ENCODE data around the gene GDPD4.

The GDPD4 gene

DNA sequence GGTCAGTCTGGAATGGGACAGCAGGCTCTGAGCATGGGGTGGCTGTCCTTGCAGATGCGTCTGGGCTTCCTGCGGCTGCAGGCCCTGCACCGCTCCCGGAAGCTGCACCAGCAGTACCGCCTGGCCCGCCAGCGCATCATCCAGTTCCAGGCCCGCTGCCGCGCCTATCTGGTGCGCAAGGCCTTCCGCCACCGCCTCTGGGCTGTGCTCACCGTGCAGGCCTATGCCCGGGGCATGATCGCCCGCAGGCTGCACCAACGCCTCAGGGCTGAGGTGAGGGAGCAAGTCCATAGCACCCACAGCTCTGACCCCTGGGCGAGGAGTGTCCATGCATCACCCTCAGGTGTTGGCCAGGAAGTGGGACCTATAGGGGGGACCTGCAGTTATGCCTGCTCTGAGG lies 121.8 kb downstream of the GDPD4 start:
- TF ChIP-seq JUND (IDR thresholded peaks at IDR 0.05; ENCODE audit: low read depth): no peak
- in situ Hi-C loops (cut with HindIII; ENCODE audit: low pct_unique_long_range_greater_than_20kb, low sequenced_read_pairs): no loop called here
- no peak for DNase-seq (ENCODE audit: low read depth in 1 of 2, low spot score in 1 of 2)

DNA sequence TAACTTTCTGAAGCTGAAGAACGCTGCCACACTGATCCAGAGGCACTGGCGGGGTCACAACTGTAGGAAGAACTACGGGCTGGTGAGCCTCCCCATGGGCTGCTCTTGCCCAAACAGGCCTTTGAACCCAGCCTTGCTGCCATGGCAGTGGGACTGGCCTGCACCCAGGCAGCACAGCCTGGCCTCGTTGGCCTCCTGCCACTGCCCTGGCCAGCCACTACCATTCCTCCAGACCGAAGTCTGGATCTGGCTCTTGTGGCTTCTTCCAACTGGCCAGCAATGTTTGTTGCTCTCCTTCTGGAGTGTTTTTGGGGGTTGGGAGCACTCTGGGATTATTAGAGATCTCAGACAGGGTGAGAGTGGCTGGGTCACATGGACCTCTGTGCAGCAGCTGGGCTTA lies 122.4 kb downstream of the GDPD4 start:
- in situ Hi-C loops (cut with HindIII; ENCODE audit: low pct_unique_long_range_greater_than_20kb, low sequenced_read_pairs): no loop called here
- TF ChIP-seq JUND (IDR thresholded peaks at IDR 0.05; ENCODE audit: low read depth): no peak
- no peak for DNase-seq (ENCODE audit: low read depth in 1 of 2, low spot score in 1 of 2)

DNA sequence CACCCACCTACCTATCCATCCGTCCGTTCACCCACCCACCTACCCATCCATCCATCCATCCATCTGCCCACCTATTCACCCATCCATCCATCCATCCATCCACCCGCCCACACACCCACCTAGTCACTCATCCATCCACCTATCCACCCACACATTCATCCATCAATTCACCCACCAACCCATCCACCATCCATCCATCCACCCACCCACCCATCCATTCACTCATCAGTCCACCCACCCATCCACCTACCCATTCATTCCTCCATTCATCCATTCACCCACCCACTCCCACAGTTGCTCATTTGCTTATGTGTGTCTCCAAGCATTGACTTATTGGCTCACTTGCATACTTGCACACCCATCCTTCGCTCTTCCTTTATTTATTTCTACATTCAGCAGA lies 123.3 kb downstream of the GDPD4 start:
- no peak for DNase-seq (ENCODE audit: low read depth in 1 of 2, low spot score in 1 of 2)
- in situ Hi-C loops (cut with HindIII; ENCODE audit: low pct_unique_long_range_greater_than_20kb, low sequenced_read_pairs): no loop called here
- no peak for TF ChIP-seq JUND (IDR thresholded peaks at IDR 0.05; ENCODE audit: low read depth)

DNA sequence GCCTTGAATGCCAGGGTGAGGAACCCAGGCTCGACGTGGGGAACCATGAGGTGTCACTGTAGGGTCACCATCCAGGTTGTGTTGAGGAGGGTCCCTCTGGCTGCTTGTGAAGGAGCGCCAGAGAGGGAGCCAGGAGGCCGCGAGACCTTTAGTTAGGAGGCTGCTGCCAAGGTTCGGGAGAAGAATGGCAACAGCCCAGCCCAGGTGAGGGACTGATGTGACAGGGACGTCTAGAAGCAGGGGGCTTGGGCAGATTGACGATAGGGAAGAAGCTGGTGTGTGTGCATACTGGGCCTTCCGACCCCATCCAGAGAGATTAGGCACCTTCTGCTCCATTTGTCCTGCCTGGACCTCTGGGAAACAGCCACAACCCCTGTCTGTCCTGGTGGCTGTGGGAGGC lies 124.5 kb downstream of the GDPD4 start:
- TF ChIP-seq JUND (IDR thresholded peaks at IDR 0.05; ENCODE audit: low read depth): no peak
- no peak for DNase-seq (ENCODE audit: low read depth in 1 of 2, low spot score in 1 of 2)
- in situ Hi-C loops (cut with HindIII; ENCODE audit: low pct_unique_long_range_greater_than_20kb, low sequenced_read_pairs): no loop called here

DNA sequence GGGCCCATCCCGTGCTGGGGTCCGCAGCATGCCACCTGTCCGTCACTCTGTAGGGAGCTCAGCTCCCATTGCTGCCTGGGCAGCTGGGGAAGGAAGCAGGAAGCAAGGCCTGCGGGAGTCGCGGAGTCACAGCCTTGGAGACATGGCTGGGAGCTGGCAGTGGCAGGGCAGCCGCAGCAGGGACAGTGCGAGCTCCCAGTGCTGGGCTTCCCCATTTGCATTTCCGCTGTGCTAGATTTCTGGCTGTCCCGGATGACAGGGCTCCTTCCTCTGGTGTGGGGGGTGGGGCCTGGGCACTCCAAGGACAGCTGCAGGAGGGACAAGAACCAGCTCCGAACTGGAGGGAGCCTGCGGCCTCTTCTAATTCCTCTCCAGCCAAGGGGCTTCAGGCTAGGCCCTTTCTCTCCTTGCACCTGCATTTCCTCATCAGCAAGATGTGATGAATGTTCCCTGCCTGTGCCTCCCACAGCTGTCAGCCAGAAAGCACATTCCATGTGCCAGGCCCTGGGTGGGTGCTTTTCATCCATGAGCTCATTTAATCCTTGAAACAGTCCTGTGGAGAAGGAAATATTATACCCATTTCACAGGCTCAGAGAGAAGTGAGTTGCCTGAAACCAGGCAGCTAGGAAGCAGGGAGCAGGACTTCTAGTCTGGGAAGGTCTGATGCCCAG lies 125.5 kb downstream of the GDPD4 start:
- in situ Hi-C loops (cut with HindIII; ENCODE audit: low pct_unique_long_range_greater_than_20kb, low sequenced_read_pairs): no loop called here
- DNase-seq (ENCODE audit: low read depth in 1 of 2, low spot score in 1 of 2): no peak
- no peak for TF ChIP-seq JUND (IDR thresholded peaks at IDR 0.05; ENCODE audit: low read depth)

DNA sequence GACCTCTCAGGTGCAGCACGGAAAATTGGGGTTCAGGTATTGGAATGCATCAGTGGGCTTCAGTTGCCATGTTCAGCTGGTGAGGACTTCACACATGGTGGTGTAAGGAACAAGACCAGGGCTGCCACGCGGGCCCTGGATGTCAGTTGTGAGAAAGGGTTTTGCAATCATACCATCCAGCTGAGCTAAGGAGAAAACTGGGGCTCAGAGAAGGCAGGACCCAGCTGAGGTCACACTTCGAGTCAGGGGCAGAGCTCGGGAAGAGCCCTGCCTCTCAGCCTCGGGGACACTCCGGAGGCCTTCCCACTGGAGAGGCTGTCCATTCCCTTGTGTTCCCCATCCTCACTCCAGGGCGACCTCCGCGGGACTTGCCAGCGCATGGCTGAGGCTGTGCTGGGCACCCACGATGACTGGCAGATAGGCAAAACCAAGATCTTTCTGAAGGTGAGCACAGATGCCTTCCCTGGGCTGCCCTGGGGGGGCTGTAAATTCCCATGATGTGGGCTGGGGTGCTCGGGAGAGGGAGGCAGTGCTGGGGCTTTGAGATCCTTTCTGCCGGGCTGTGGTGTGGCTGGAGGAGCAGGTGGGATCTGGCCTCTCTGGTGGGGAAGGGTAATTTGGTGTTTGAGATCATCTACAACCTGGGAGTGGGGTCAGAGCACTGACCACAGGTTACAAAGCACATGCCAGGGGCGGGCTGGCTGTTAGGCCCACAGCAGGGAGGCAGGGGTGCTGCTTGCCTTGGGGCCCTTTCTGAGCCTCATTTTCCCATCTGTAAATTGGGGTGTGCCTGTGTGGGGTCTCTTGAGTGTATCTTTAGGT lies 126.3 kb downstream of the GDPD4 start:
- in situ Hi-C loops (cut with HindIII; ENCODE audit: low pct_unique_long_range_greater_than_20kb, low sequenced_read_pairs): no loop called here
- TF ChIP-seq JUND (IDR thresholded peaks at IDR 0.05; ENCODE audit: low read depth): no peak
- no peak for DNase-seq (ENCODE audit: low read depth in 1 of 2, low spot score in 1 of 2)

DNA sequence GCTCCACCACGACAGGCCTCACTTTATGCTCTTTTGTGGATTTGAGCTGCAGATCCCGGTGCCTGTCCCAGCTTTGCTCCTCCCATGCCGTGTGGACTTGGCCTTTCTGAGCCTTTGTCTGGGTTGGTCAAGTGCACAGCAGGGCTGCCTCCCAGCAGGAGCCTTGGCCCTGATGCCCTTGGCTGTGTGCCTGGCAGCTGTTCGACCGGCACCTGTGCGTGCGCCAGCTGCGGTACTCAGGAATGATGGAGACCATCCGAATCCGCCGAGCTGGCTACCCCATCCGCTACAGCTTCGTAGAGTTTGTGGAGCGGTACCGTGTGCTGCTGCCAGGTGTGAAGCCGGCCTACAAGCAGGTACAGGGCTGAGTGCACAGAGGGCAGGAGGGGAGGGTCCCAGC lies 126.9 kb downstream of the GDPD4 start:
- in situ Hi-C loops (cut with HindIII; ENCODE audit: low pct_unique_long_range_greater_than_20kb, low sequenced_read_pairs): no loop called here
- no peak for DNase-seq (ENCODE audit: low read depth in 1 of 2, low spot score in 1 of 2)
- no peak for TF ChIP-seq JUND (IDR thresholded peaks at IDR 0.05; ENCODE audit: low read depth)

DNA sequence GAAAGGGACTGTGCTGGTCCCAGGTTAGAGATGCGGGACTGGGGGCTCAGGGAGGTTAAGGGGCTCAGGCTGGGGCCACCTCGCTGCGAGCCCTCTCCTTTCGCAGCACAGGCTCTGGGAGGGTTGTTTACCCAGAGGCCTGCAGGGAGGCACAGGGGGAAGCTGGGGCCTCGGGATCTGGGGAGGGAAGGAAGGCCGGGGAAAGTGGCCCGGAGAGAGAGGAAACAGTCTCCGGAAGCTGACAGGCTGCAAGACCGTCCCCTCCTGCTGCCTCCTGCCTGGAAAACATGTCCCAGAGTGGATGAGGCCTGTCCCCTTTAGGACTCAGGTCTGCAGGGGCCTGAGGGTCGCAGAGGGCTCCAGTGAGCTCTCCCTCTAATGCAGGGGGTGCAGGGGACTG lies 128.0 kb downstream of the GDPD4 start:
- in situ Hi-C loops (cut with HindIII; ENCODE audit: low pct_unique_long_range_greater_than_20kb, low sequenced_read_pairs): no loop called here
- no peak for TF ChIP-seq JUND (IDR thresholded peaks at IDR 0.05; ENCODE audit: low read depth)
- DNase-seq (ENCODE audit: low read depth in 1 of 2, low spot score in 1 of 2): no peak

DNA sequence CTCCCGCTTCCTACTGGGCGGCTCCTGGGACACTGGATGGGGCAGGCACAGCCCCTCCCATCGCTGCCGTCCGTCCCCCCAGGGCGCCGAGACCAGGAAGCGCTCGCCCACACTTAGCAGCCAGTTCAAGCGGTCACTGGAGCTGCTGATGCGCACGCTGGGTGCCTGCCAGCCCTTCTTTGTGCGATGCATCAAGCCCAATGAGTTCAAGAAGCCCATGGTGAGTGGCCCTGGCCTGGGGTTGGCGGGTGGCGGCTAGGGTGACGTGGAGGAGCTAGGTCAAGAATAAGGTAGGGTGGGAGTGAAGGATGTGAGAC lies 128.9 kb downstream of the GDPD4 start:
- in situ Hi-C loops (cut with HindIII; ENCODE audit: low pct_unique_long_range_greater_than_20kb, low sequenced_read_pairs): no loop called here
- no peak for DNase-seq (ENCODE audit: low read depth in 1 of 2, low spot score in 1 of 2)
- no peak for TF ChIP-seq JUND (IDR thresholded peaks at IDR 0.05; ENCODE audit: low read depth)

DNA sequence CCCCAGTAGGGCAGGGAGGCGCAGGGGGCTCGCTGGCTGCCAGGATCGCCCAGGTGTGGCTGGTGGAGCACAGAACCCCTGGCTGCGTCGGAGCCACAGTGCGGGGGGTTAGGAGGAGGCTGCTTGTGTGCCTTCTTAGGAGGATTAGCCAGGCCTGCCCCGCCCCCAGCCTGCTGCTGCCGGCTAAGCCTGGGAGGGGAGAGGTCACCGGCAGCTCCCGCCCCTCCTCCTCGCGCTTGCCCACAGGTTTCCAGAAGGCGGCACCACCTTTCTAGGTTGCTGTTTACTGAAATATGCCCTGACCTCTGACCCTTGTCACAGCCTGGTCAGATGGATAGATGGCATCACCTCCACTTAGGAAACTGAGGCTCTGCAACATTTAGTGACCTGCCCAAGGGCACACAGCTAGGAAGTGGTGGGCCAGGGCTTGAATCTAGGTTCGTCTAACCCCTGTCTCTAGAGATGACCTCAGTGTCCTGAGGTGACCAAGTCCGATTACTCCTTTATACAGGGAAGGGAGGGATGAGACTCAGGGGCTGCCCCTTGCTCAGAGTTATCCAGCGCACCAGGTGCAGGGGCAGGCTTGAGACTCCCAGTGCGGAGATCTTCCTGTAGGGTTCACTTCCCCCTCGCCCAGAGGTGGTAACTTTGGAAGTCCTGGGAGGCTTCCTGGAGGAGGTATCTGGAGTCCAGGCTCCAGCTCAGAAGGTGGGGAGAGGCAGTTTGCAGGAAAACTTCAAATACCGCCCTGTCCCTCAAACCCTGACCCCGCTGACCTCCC lies 129.4 kb downstream of the GDPD4 start:
- in situ Hi-C loops (cut with HindIII; ENCODE audit: low pct_unique_long_range_greater_than_20kb, low sequenced_read_pairs): no loop called here
- no peak for DNase-seq (ENCODE audit: low read depth in 1 of 2, low spot score in 1 of 2)
- TF ChIP-seq JUND (IDR thresholded peaks at IDR 0.05; ENCODE audit: low read depth): no peak

DNA sequence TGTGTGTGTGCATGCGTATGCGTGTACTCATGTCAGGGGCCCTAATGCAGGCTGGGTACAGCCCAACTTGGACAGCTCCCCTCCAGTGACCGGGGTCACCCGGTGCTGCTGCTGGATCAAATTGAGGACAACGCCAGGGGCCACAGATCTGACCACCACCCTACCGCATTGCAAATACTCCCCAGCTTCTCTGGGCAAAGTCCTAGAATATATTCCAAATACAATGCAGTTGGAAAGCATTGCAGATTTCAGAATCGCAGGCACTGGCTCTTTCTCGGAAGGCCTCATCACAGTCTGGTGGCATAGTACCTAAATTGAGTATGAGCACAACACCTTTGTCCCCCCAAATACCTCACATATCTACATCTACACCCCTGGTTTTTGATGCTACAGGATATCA lies 130.2 kb downstream of the GDPD4 start:
- no peak for TF ChIP-seq JUND (IDR thresholded peaks at IDR 0.05; ENCODE audit: low read depth)
- in situ Hi-C loops (cut with HindIII; ENCODE audit: low pct_unique_long_range_greater_than_20kb, low sequenced_read_pairs): no loop called here
- DNase-seq (ENCODE audit: low read depth in 1 of 2, low spot score in 1 of 2): no peak

DNA sequence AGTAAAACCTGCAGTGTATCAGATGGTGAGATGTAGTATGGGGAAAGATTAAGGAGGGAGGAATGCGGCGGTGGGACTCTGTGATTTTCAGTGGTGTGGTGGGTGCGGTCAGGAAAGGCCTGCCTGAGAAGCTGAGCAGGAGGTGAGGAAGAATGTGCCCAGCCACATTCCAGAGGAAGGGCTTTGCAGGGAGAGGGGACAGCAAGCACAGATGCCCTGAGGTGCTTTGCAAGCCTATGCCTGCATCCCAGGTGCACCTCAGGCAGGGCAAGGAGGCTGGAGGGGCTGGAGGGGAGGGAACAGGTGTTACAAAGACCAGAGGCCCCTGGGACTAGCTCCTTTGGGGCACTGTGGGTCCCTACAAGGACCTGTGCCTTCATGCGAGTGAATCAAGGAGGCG lies 131.4 kb downstream of the GDPD4 start:
- in situ Hi-C loops (cut with HindIII; ENCODE audit: low pct_unique_long_range_greater_than_20kb, low sequenced_read_pairs): no loop called here
- TF ChIP-seq JUND (IDR thresholded peaks at IDR 0.05; ENCODE audit: low read depth): no peak
- DNase-seq (ENCODE audit: low read depth in 1 of 2, low spot score in 1 of 2): peak in 1 of 2 experiments; percentile 15

DNA sequence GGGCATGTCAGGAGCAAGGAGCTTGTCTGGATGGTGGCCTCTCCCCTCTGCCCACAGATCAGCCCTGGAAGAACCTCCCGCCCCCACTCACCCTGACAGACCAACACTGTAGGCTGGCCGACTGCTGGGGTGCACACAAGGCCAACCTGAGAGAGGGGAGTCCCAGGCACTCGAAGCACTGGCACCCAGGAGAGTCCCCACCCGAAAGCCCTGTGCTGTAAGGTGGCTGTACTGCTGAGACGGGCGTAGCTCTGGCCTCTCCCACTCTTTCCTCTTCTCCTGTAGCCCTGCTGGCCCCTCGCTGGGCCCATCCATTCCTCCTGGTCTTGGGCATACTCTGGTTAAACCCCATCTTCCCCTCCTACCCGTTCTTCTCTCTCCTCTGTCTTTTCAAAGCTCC lies 133.7 kb downstream of the GDPD4 start:
- TF ChIP-seq JUND (IDR thresholded peaks at IDR 0.05; ENCODE audit: low read depth): no peak
- DNase-seq (ENCODE audit: low read depth in 1 of 2, low spot score in 1 of 2): no peak
- in situ Hi-C loops (cut with HindIII; ENCODE audit: low pct_unique_long_range_greater_than_20kb, low sequenced_read_pairs): no loop called here
